C4-2B (cell line): Measurements from ENCODE around the gene HIPK3.

ENCODE experiments used
- CTCF ChIP-seq: fragments of 450-650 bp; conservative IDR thresholded peaks from 2 replicates; pipeline ENCODE4 v1.5.1; 2017; ENCODE audit warnings: mild to moderate bottlenecking
- ZFX ChIP-seq: fragments of 450-650 bp; IDR thresholded peaks from 2 replicates; pipeline ENCODE4 v1.6.1; 2017

DNA sequence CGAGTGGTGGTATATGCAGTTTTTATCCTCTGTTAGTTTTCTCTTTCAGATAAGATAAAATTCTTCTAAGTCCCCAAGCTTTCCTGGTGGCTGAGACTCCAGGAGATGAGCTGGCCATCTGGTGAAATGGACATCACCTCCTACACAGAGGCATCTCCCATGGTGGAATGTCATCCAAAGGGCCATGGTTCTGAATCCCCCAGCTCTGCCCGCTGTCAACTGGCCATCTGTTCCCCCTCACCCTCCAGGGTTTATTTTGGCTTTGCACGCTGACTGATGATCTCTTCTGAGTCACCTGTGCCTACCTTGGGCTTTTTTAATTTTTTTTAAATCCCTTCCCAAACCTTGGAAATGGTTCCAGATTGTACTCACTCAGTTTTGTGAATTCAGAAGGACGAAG, 142.2 kb downstream of the HIPK3 start:
- TF ChIP-seq CTCF (no peak), ZFX (no peak)
